Mesendoderm (in vitro differentiated cells): ENCODE measurements around the gene ZNF234.
"Not testable (repeated sequence)": the region's sequence is repeated elsewhere in the genome, so short reads cannot be mapped to it uniquely, and the experiment has no call there.

Experiments
- DNase-seq: peaks from one replicate; pipeline ENCODE4 v3.0.0; 2013
- H2AK5ac ChIP-seq: 2 replicates; pipeline ENCODE4 v1.6.1; 2013; ENCODE audit warnings: low read length, inconsistent platforms
- H2BK120ac ChIP-seq: 2 replicates; pipeline ENCODE4 v1.6.1; 2013; ENCODE audit warnings: low read depth, mild to moderate bottlenecking, low read length, moderate library complexity, mixed read lengths
- H2BK15ac ChIP-seq: replicated peaks from 2 replicates; pipeline ENCODE4 v1.6.1; 2013; ENCODE audit warnings: low read depth, mild to moderate bottlenecking, moderate library complexity
- H2BK5ac ChIP-seq: 2 replicates; pipeline ENCODE4 v1.6.1; 2013; ENCODE audit warnings: low read length, inconsistent platforms
- H3K18ac ChIP-seq: 2 replicates; pipeline ENCODE4 v1.6.1; 2013; ENCODE audit warnings: mild to moderate bottlenecking, low read length, mixed read lengths
- H3K23ac ChIP-seq: one replicate; pipeline ENCODE4 v1.6.1; 2013; ENCODE audit warnings: low read length
- H3K27ac ChIP-seq: 2 replicates; pipeline ENCODE4 v1.5.1; 2013; ENCODE audit warnings: low read depth, mild to moderate bottlenecking, inconsistent platforms, low read length, moderate library complexity
- H3K27me3 ChIP-seq: 2 replicates; pipeline ENCODE4 v1.6.1; 2013; ENCODE audit warnings: low read length, control low read depth, mild to moderate bottlenecking, inconsistent platforms; ENCODE audit not compliant: insufficient read depth, poor library complexity
- H3K36me3 ChIP-seq: 2 replicates; pipeline ENCODE4 v1.6.1; 2013; ENCODE audit warnings: low read length, inconsistent platforms; ENCODE audit not compliant: control insufficient read depth, insufficient read depth
- H3K4ac ChIP-seq: one replicate; pipeline ENCODE4 v1.6.1; 2013; ENCODE audit warnings: low read depth, mild to moderate bottlenecking, low read length, moderate library complexity
- H3K4me1 ChIP-seq: 2 replicates; pipeline ENCODE4 v1.6.1; 2013; ENCODE audit warnings: low read depth, low read length, inconsistent platforms; ENCODE audit not compliant: control insufficient read depth
- H3K4me2 ChIP-seq: 2 replicates; pipeline ENCODE4 v1.6.1; 2013; ENCODE audit warnings: low read length
- H3K4me3 ChIP-seq: 2 replicates; pipeline ENCODE4 v1.5.1; 2013; ENCODE audit warnings: mild to moderate bottlenecking, low read length
- H3K56ac ChIP-seq: one replicate; pipeline ENCODE4 v1.6.1; 2013; ENCODE audit warnings: low read length
- H3K79me1 ChIP-seq: 2 replicates; pipeline ENCODE4 v1.6.1; 2013; ENCODE audit warnings: low read length, inconsistent platforms
- H3K79me2 ChIP-seq: 2 replicates; pipeline ENCODE4 v1.6.1; 2013; ENCODE audit warnings: mild to moderate bottlenecking, low read length; ENCODE audit not compliant: control insufficient read depth, insufficient read depth
- H3K9ac ChIP-seq: 2 replicates; pipeline ENCODE4 v1.6.1; 2013; ENCODE audit warnings: low read length, inconsistent platforms
- H4K5ac ChIP-seq: one replicate; pipeline ENCODE4 v1.6.1; 2013; ENCODE audit warnings: low read length
- H4K8ac ChIP-seq: one replicate; pipeline ENCODE4 v1.6.1; 2013; ENCODE audit warnings: low read depth, mild to moderate bottlenecking, control low read depth, low read length, moderate library complexity
- WGBS: extraction: QIAGEN DNeasy Blood & Tissue Kit; methylation state at CpG from one replicate; pipeline ENCODE4 v1.1.7; 2013; ENCODE audit warnings: low lambda C conversion rate, missing lambda C conversion rate; ENCODE audit not compliant: insufficient coverage; ENCODE audit errors: extremely low coverage; 5-methylcytosine and 5-hydroxymethylcytosine counted together

ZNF234 gene

GRCh38 chr19:44190020-44190419 is 48.7 kb downstream of the ZNF234 start:
- no peak overlapping the region for H2BK120ac ChIP-seq
- H3K4me3 ChIP-seq = no peak overlapping the region
- H3K79me1 ChIP-seq = no peaks in the 10 kb centered on the region
- no peak for DNase-seq
- no peaks in the 10 kb centered on the region for H3K4me1 ChIP-seq
- no peak overlapping the region for H4K8ac ChIP-seq
- H3K4ac ChIP-seq = no peak overlapping the region
- no peak overlapping the region for H3K27ac ChIP-seq
- H3K9ac ChIP-seq = no peak overlapping the region
- H3K36me3 ChIP-seq = no peaks in the 10 kb centered on the region
- WGBS = no CpG with 5 or more reads among the region's 6 CpGs
- no peak overlapping the region for H2AK5ac ChIP-seq
- H2BK5ac ChIP-seq = no peak overlapping the region
- H3K56ac ChIP-seq = no peak overlapping the region
- no peak overlapping the region for H3K4me2 ChIP-seq
- no peaks in the 10 kb centered on the region for H3K79me2 ChIP-seq
- H2BK15ac ChIP-seq = no peak overlapping the region
- no peaks in the 10 kb centered on the region for H3K27me3 ChIP-seq
- no peak overlapping the region for H4K5ac ChIP-seq
- no peak overlapping the region for H3K23ac ChIP-seq
- no peak overlapping the region for H3K18ac ChIP-seq

- Histone ChIP-seq H3K27me3 (no peaks in the 10 kb centered on the region), H4K8ac (no peak overlapping the region), H3K27ac (no peak overlapping the region), H3K79me2 (no peaks in the 10 kb centered on the region), H3K9ac (no peak overlapping the region), H3K23ac (no peak overlapping the region), H3K4me2 (no peak overlapping the region), H2BK5ac (no peak overlapping the region), H3K56ac (no peak overlapping the region), H3K4ac (no peak overlapping the region), H4K5ac (no peak overlapping the region), H3K18ac (no peak overlapping the region), H2AK5ac (no peak overlapping the region), H3K4me1 (no peaks in the 10 kb centered on the region), H3K36me3 (no peaks in the 10 kb centered on the region), H2BK15ac (no peak overlapping the region), H3K4me3 (no peak overlapping the region), H2BK120ac (no peak overlapping the region), H3K79me1 (no peaks in the 10 kb centered on the region)
- WGBS = no CpG with 5 or more reads among the region's 5 CpGs
- no peak for DNase-seq
These were observed 50.8 kb downstream of the ZNF234 start for GRCh38 chr19:44192127-44192526.

DNA sequence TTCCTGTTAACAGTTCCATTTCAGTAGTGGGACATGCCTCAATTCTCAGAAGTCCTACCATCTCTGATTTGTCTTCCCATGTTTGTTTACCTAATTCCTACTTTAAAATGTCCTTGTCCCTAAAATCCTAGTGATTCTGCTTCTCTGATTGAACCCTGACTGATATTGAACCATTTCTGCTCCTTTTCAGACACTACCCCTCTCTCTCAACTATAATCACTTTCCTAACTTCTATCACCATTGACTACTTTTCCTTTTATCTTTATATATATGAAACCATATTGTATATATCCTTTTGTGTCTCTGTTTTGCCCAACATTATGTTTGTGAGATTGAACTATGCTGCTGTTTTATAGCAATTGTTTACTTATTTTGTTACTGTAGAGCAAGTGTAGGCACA is 55.4 kb downstream of the ZNF234 start:
- H3K23ac ChIP-seq = no peak overlapping the region
- H3K4ac ChIP-seq = no peak overlapping the region
- H2BK120ac ChIP-seq = no peak overlapping the region
- H3K4me3 ChIP-seq = no peak overlapping the region
- H2BK15ac ChIP-seq = no peak overlapping the region
- no peak overlapping the region for H3K18ac ChIP-seq
- H4K5ac ChIP-seq = no peak overlapping the region
- no peaks in the 10 kb centered on the region for H3K27me3 ChIP-seq
- no peaks in the 10 kb centered on the region for H3K79me2 ChIP-seq
- H3K36me3 ChIP-seq = no peaks in the 10 kb centered on the region
- no peak overlapping the region for H2AK5ac ChIP-seq
- H3K56ac ChIP-seq = no peak overlapping the region
- H3K79me1 ChIP-seq = no peaks in the 10 kb centered on the region
- H3K4me2 ChIP-seq = no peak overlapping the region
- H3K27ac ChIP-seq = no peak overlapping the region
- H2BK5ac ChIP-seq = no peak overlapping the region
- no peak overlapping the region for H4K8ac ChIP-seq
- H3K4me1 ChIP-seq = no peaks in the 10 kb centered on the region
- no peak overlapping the region for H3K9ac ChIP-seq
- no peak for DNase-seq

DNA sequence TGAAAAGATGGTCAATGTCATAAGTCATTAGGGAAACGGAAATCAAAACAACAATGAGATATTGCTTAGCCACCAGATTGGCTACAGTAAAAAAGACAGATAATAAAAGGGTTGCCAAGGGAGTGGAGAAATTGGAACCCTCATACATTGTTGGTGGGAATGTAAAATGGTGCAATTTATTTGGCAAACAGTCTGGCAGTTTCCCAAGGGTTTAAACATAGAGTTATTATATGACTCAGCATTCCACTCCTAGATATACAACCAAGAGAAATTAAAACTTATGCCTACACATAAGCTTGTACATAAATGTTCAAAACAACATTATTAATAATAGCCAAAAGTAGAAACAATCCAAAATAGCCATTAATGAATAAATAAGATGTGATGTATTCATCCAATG is 61.1 kb downstream of the ZNF234 start:
- no peak overlapping the region for H3K23ac ChIP-seq
- H2BK120ac ChIP-seq = no peak overlapping the region
- H3K79me2 ChIP-seq = no peaks in the 10 kb centered on the region

DNA sequence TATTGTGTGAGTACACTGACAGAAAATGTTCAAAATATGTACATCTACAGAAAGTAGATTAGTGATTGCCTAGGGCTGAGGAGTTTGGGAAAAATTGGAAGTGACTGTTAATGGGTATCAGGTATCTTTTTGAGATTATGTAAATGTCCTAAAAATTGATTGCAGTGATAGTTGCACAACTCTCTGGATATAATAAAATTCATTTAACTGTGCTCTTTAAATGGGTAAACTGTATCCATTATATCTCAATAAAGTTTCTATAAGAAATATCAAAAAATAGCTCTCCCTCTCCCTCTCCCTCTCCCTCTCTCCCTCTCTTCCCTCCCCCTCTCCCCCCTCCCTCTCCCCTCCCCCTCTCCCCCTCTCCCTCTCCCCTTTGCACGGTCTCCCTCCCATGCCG is 61.6 kb downstream of the ZNF234 start:
- Histone ChIP-seq H3K9ac (no peak overlapping the region), H3K36me3 (no peaks in the 10 kb centered on the region), H2AK5ac (no peak overlapping the region), H3K23ac (no peak overlapping the region), H3K27me3 (no peaks in the 10 kb centered on the region), H3K79me1 (no peaks in the 10 kb centered on the region), H3K18ac (no peak overlapping the region), H2BK120ac (no peak overlapping the region), H4K8ac (no peak overlapping the region), H3K79me2 (no peaks in the 10 kb centered on the region), H3K4me3 (no peak overlapping the region), H3K27ac (no peak overlapping the region), H2BK15ac (no peak overlapping the region), H3K56ac (no peak overlapping the region), H4K5ac (no peak overlapping the region), H3K4me2 (no peak overlapping the region), H3K4me1 (no peaks in the 10 kb centered on the region), H3K4ac (no peak overlapping the region), H2BK5ac (no peak overlapping the region)
- no CpG with 5 or more reads among the region's 2 CpGs for WGBS
- DNase-seq = no peak

More for the DNA sequence above, 61.1 kb downstream of the ZNF234 start:
- WGBS = no CpG with 5 or more reads among the region's 1 CpG
- Histone ChIP-seq H3K56ac (no peak overlapping the region), H3K4me3 (no peak overlapping the region), H2AK5ac (no peak overlapping the region), H3K79me1 (no peaks in the 10 kb centered on the region), H3K18ac (no peak overlapping the region), H4K5ac (no peak overlapping the region), H3K9ac (no peak overlapping the region), H3K36me3 (no peaks in the 10 kb centered on the region), H3K27ac (no peak overlapping the region), H3K27me3 (no peaks in the 10 kb centered on the region), H2BK15ac (no peak overlapping the region), H4K8ac (no peak overlapping the region), H3K4ac (no peak overlapping the region), H3K4me1 (no peaks in the 10 kb centered on the region), H3K4me2 (no peak overlapping the region), H2BK5ac (no peak overlapping the region)
- DNase-seq = no peak

DNA sequence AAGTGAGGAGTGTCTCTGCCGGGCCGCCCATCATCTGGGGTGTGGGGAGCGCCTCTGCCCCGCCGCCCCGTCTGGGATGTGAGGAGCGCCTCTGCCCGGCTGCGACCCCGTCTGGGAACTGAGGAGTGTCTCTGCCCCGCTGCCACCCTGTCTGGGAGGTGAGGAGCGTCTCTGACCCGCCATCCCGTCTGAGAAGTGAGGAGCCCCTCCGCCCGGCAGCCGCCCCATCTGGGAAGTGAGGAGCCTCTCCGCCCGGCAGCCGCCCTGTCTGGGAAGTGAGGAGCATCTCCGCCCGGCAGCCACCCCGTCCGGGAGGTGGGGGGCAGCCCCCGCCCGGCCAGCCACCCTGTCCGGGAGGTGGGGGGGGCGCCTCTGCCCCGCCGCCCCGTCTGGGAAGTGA is 62.5 kb downstream of the ZNF234 start:
- no CpG with 5 or more reads among the region's 31 CpGs for WGBS

More for the DNA sequence above, 62.5 kb downstream of the ZNF234 start:
- H3K27ac ChIP-seq, H3K4me2 ChIP-seq, DNase-seq, H2BK15ac ChIP-seq, H3K36me3 ChIP-seq, H3K27me3 ChIP-seq, H4K5ac ChIP-seq, H3K4me3 ChIP-seq, H3K9ac ChIP-seq, H3K79me2 ChIP-seq, H3K23ac ChIP-seq, H2BK120ac ChIP-seq, H4K8ac ChIP-seq, H2AK5ac ChIP-seq, H3K79me1 ChIP-seq, H3K4me1 ChIP-seq, H2BK5ac ChIP-seq, H3K4ac ChIP-seq, H3K56ac ChIP-seq, H3K18ac ChIP-seq: not testable (repeated sequence)
